ENCODE data around the gene OTOGL.
"Not testable (repeated sequence)": the region's sequence is repeated elsewhere in the genome, so short reads cannot be mapped to it uniquely, and the experiment has no call there.

OTOGL gene

GRCh38 chr12:80189241-80189640 is 89.9 kb downstream of the OTOGL start:
- DNase-seq, result no peak

- no peak for DNase-seq
Observed at GRCh38 chr12:80190001-80190400, 90.7 kb downstream of the OTOGL start.

- no peak for DNase-seq
Observed at GRCh38 chr12:80192087-80192486, 92.8 kb downstream of the OTOGL start.

GRCh38 chr12:80193865-80194264 is 94.5 kb downstream of the OTOGL start:
- DNase-seq, result no peak

- no peak for DNase-seq
Observed at GRCh38 chr12:80195074-80195726, 95.9 kb downstream of the OTOGL start.

GRCh38 chr12:80195737-80196136 is 96.4 kb downstream of the OTOGL start:
- DNase-seq, result no peak

- no peak for DNase-seq
Observed at GRCh38 chr12:80196419-80196818, 97.1 kb downstream of the OTOGL start.

- no peak for DNase-seq
Observed at GRCh38 chr12:80198782-80199337, 99.5 kb downstream of the OTOGL start.

- no peak for DNase-seq
Observed at GRCh38 chr12:80199931-80200330, 100.6 kb downstream of the OTOGL start.

- DNase-seq, result no peak
Observed at GRCh38 chr12:80200414-80200813, 101.1 kb downstream of the OTOGL start.

- DNase-seq, result no peak
Observed at GRCh38 chr12:80201908-80202307, 102.6 kb downstream of the OTOGL start.

- no peak for DNase-seq
Observed at GRCh38 chr12:80205960-80206359, 106.6 kb downstream of the OTOGL start.

- no peak for DNase-seq
Observed at GRCh38 chr12:80208071-80208470, 108.7 kb downstream of the OTOGL start.

GRCh38 chr12:80211671-80212070 is 112.3 kb downstream of the OTOGL start:
- no peak for DNase-seq

- no peak for DNase-seq
Observed at GRCh38 chr12:80212938-80213645, 113.8 kb downstream of the OTOGL start.

GRCh38 chr12:80213871-80214270 is 114.5 kb downstream of the OTOGL start:
- DNase-seq, result no peak

- no peak for DNase-seq
Observed at GRCh38 chr12:80217011-80217535, 117.7 kb downstream of the OTOGL start.

- DNase-seq, result not testable (repeated sequence)
Observed at GRCh38 chr12:80218925-80219324, 119.6 kb downstream of the OTOGL start.

- no peak for DNase-seq
Observed at GRCh38 chr12:80219345-80219744, 120.0 kb downstream of the OTOGL start.

GRCh38 chr12:80222261-80222660 is 122.9 kb downstream of the OTOGL start:
- no peak for DNase-seq

- DNase-seq, result no peak
Observed at GRCh38 chr12:80226576-80226975, 127.2 kb downstream of the OTOGL start.

GRCh38 chr12:80227904-80228303 is 128.6 kb downstream of the OTOGL start:
- not testable (repeated sequence) for DNase-seq

GRCh38 chr12:80230068-80230467 is 130.7 kb downstream of the OTOGL start:
- DNase-seq, result no peak

GRCh38 chr12:80232837-80233236 is 133.5 kb downstream of the OTOGL start:
- DNase-seq, result no peak

Data from NCI-H1092 (cell line).